ENCODE results near the gene COL1A1.

Gene COL1A1

DNA sequence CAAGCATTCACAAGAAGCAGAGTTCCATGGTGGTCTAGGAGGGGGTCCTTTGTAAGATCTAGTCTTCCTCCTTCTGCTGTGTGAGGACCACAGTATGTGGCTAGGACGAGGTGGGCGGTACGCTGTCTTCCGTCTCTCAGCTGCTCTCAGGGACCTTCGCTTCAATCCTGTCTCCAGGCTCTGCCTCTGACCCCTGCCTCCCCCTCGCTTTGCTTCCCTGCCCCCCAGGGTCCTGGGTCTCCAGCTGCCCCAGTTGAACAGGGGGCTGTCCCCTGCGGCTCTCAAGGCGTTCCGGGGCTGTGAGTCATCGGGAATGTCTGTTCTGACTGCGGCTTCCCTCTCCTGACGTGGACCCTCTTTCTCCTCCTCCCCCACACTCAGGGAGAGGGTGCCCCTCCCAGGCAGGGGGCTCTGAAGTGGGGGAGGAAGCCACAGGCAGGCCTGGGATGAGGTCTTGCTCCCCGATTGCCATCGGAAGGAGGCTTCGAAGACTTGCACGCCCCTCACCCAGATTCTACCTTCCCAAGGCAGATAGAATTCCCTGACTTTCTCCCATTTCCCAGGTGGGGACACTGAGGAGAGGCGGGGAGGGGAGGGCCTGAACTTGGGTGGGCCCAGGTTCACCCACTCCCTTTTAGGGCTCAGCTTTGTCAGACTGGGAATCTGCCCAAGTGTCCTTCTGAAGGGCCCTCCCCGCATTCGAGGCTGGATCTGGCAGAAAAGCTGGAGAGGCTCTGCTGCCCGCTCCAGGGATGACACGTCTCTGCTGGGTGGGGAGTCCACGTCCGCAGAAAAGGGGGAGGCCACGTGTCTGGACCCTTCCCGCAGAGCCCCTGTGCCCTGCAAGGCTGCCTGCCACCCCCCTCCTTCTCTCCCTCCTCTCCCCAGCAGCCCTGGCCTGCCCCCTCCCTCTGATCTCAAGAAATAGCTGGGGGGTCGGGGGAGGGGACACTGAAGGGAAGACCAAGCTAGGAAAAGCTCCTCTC is 9.1 kb upstream of the COL1A1 start:
- DNase-seq (ENCODE audit: low read depth) = no peak
- TF ChIP-seq, protein P1, sequence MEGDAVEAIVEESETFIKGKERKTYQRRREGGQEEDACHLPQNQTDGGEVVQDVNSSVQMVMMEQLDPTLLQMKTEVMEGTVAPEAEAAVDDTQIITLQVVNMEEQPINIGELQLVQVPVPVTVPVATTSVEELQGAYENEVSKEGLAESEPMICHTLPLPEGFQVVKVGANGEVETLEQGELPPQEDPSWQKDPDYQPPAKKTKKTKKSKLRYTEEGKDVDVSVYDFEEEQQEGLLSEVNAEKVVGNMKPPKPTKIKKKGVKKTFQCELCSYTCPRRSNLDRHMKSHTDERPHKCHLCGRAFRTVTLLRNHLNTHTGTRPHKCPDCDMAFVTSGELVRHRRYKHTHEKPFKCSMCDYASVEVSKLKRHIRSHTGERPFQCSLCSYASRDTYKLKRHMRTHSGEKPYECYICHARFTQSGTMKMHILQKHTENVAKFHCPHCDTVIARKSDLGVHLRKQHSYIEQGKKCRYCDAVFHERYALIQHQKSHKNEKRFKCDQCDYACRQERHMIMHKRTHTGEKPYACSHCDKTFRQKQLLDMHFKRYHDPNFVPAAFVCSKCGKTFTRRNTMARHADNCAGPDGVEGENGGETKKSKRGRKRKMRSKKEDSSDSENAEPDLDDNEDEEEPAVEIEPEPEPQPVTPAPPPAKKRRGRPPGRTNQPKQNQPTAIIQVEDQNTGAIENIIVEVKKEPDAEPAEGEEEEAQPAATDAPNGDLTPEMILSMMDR (IDR thresholded peaks at IDR 0.05; ENCODE audit: control insufficient read depth, extremely low read depth, insufficient read depth) = no peak
- H3K4me3 ChIP-seq (ENCODE audit: low read depth, low read length) = no peak overlapping the region

DNA sequence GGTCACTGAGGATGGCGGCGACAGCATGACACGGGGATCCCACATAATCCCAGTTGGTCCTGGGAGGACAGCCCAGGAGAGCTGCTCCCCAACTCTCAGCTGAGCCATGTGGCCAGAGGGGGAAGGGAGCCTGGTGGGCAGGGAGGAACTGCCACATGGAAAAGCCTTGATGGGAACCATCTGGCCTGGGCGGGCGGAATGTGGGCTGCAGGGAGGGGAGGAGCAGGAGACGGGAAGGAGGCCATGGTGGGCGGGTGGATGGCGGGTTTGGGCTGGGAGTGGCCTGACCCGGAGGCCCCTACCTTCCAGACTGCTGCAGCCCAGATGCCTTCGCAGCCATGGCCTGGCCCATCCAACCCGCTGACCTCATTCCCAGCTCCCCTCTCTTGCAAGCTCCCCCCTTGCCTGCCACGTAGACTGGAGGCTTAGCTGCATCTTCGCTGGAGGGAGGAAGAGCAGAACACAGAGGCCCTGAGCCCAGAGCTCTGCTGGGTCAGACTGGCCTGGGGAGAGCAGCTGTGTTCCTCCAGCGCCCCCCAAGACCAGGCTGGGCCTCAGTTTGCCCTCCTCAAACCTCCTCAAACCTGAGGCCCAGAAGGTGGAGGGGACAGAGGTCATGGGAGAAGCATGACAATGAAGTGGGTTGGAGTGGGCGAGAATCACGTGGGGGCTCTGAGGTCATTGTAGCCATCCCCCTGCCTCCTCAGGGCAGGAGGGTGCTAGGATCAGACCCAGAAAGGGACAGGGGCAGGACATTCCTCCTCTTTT is 8.2 kb upstream of the COL1A1 start:
- H3K4me3 ChIP-seq (ENCODE audit: low read depth, low read length) = no peak overlapping the region
- no peak for DNase-seq (ENCODE audit: low read depth)
- TF ChIP-seq, protein P1 (IDR thresholded peaks at IDR 0.05; ENCODE audit: control insufficient read depth, extremely low read depth, insufficient read depth) = no peak

DNA sequence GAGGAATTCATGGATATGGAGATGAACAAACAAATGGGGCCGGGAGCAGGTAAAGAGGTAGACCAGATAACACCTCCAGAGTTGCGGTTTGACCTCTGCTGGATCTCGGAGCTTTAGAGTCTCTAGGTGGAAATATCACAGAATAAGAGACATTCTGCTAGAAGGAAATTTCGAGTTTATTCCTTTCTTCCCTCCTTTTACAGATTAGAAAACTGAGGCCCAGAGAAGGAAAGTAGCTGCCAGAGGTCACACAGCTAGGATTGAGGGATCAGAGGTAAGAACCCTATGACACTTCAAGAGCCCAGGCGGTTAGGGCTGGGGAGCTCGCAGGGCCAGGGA is 7.7 kb upstream of the COL1A1 start:
- no peak overlapping the region for H3K4me3 ChIP-seq (ENCODE audit: low read depth, low read length)
- no peak for DNase-seq (ENCODE audit: low read depth)
- TF ChIP-seq, protein P1 (IDR thresholded peaks at IDR 0.05; ENCODE audit: control insufficient read depth, extremely low read depth, insufficient read depth) = no peak

DNA sequence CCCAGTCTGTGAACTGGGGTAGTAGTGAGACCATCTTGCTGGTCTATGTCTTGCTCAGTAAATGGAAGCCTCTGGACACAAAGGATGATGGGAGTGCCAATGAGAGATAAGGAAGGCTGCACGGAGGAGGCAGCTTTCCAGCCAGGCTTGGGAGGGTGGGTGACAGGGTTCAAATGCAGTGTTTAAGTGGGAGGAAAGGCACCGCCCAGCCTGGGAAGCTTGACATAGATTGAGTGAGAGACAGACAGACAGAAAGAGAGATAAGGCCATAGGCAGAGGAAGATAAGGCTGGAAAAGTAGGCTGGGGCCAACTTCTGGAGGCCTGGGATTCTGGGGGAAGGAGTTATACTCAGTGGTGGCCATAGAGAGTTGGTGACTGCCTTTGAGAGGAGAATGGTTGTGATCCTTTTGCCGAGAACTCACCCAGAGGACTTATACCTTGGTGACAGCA is 7.2 kb upstream of the COL1A1 start:
- DNase-seq (ENCODE audit: low read depth) = no peak
- TF ChIP-seq, protein P1 (IDR thresholded peaks at IDR 0.05; ENCODE audit: control insufficient read depth, extremely low read depth, insufficient read depth) = no peak
- no peak overlapping the region for H3K4me3 ChIP-seq (ENCODE audit: low read depth, low read length)

DNA sequence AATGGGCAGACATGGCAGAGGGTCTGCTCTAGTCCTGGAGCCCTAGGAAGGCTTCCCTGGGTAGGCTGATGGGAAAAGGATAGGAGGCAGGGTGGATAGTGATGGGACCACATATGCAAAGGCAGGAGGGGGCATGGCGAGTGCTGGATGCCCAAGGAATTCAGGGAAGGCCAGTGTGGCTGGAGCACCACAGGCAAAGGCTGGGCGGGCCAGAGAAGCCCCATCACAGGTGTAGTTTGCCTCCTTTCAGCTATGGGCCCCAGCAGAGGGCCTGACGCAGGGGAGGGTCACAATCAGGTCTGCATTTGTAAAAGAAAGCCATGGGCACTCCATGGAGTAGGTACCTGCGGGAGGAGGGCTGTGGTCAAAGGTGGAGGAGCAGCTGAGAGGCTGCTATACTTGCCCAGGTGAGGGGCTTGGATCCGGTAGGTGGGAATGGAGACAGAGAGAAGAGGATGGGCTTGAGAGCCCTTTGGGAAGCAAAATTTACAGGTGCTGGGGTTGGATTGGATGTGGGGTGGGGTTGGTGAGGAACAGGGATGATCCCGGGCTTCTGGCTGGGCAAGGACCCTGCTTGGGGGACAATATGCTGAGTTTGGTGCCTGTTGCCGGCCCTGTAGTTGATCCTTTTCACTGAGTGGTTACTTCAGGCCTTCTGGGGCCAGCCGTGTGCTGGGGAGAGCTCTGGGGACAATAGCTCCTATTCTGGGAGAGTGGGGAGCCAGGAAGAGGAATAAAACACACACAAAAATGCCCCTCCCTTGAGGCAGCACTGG is 6.5 kb upstream of the COL1A1 start:
- no peak for DNase-seq (ENCODE audit: low read depth)
- no peak overlapping the region for H3K4me3 ChIP-seq (ENCODE audit: low read depth, low read length)
- TF ChIP-seq, protein P1 (IDR thresholded peaks at IDR 0.05; ENCODE audit: control insufficient read depth, extremely low read depth, insufficient read depth) = no peak

DNA sequence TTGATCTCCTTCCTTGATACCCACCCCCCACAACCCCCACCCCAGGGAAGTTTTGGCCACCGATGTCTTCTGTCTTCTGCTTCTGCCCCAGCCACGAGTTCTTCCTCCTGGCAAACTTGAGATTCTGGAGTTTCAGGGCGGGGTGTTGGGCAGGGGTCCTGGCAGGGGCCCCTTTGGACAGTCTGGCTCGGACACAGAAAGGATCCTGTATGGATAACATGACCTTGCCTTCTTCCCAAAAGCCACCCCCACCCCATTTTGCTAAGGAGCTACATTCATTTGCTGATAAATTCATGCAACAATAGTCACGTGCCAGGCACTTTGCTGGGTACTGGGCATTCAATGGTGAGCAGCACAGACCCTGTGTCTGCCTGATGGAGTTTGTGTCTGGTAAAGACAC is 5.9 kb upstream of the COL1A1 start:
- TF ChIP-seq, protein P1 (IDR thresholded peaks at IDR 0.05; ENCODE audit: control insufficient read depth, extremely low read depth, insufficient read depth) = no peak
- H3K4me3 ChIP-seq (ENCODE audit: low read depth, low read length) = no peak overlapping the region
- DNase-seq (ENCODE audit: low read depth) = no peak

Measured in LNCaP clone FGC (cell line).